GM12892 (cell line): ENCODE results near the gene CELF3.

Source experiments
- POLR2A ChIP-seq: IDR thresholded peaks from 2 replicates; pipeline ENCODE4 v1.6.1; 2011; ENCODE audit warnings: low read depth, low read length, control low read depth
- POLR2AphosphoS5 ChIP-seq: IDR thresholded peaks from 2 replicates; pipeline ENCODE4 v1.6.1; 2011; ENCODE audit warnings: low read depth, low read length, control low read depth
- TAF1 ChIP-seq: IDR thresholded peaks from 2 replicates; pipeline ENCODE4 v1.6.1; 2011; ENCODE audit warnings: low read depth, mild to moderate bottlenecking, control low read depth, low read length, borderline replicate concordance

DNA sequence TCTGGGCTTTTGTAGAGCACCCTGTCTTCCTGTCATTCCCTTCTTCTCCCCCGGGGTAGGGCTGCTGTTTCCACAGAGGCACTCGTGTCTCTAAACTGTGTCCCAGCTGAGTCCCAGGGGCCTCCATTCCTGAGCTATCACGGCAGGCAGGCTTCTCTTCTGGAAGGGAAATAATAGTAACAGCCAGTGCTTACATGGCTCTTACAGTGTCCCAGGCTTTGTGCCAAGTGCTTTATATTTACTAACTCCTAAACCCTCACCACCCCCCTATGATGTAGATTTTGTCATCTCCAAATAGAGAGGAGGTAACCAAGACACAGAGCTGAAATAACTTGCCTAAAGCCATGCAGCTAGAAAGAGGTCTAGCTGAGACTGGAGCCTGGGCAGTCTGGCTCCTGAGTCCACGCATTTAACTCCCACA is 1.4 kb upstream of the CELF3 start:
- TF ChIP-seq POLR2A (no peak), TAF1 (no peak), POLR2AphosphoS5 (no peak)
